SK-N-MC (cell line): ENCODE results near the gene CD59.

Experiments
- DNase-seq: peaks from one replicate; pipeline ENCODE4 v3.0.0-alpha.2; 2011; ENCODE audit warnings: low read depth, low spot score
- H3K27ac ChIP-seq: fragments of 200-600 bp; sonication (generic); 2 replicates; pipeline ENCODE4 v1.5.1; 2016; ENCODE audit warnings: mixed run types
- H3K36me3 ChIP-seq: fragments of 200-600 bp; sonication (generic); 2 replicates; pipeline ENCODE4 v1.6.1; 2017; ENCODE audit warnings: antibody characterized with exemption, low read length, mixed read lengths; ENCODE audit not compliant: insufficient read depth
- H3K4me3 ChIP-seq: fragments of 200-600 bp; sonication (generic); 2 replicates; pipeline ENCODE4 v1.5.1; 2016
- H3K9ac ChIP-seq: fragments of 200-600 bp; sonication (generic); 2 replicates; pipeline ENCODE4 v1.8.0; 2017; ENCODE audit warnings: mixed run types, mixed read lengths; ENCODE audit not compliant: insufficient read length
- H3K9me3 ChIP-seq: fragments of 200-600 bp; sonication (generic); 2 replicates; pipeline ENCODE4 v1.6.1; 2017; ENCODE audit warnings: low read depth, mild to moderate bottlenecking, antibody characterized with exemption, low read length, moderate library complexity, mixed read lengths
- EZH2 ChIP-seq: fragments of 200-600 bp; sonication (generic); IDR thresholded peaks from one replicate; pipeline ENCODE4 v1.6.1; 2017; ENCODE audit warnings: antibody characterized with exemption
- FOXP2 ChIP-seq: optimal IDR thresholded peaks from 2 replicates; pipeline ENCODE3; 2011; ENCODE audit warnings: mild to moderate bottlenecking, moderate library complexity; ENCODE audit not compliant: insufficient read depth; ENCODE audit errors: extremely low read length, control extremely low read depth
- POLR2AphosphoS5 ChIP-seq: IDR thresholded peaks from 2 replicates; pipeline ENCODE4 v1.6.1; 2012; ENCODE audit warnings: mild to moderate bottlenecking, low read depth, low read length, borderline replicate concordance

Gene CD59

DNA sequence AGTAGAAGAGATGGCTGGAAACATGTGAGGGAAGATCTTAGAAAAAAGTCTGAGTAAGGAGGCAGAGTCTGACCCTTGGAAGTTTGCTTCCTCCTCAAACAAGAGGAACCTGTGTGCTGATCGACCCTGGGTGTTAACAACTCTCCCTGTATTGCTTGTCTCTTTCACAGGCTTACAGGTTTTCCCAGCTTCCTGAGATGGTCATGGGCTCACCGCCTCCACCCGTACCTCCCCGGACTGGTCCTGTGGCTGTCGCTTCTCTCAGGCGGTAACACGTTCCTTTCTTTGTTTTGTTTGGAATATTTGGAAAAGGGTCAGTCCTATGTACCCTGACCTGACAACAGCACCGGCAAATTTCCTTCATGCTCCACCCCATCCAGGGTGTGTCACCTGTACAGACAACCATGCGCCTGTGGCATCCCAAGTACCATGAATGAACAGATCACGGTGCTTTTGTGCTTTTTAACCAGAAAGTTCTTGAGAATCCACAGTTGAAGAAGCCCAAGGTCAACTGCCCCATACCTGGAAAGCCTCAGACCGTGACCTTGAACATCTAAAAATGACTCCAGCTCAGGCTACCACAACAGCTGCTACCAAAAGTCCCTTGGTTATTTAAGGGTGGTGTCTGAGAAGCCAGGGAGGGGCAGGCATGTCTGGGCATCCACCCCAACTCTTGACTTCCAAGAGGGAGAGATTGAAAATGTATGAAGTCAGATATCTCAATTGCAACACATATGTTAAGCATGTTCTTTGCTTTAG lies 80.2 kb downstream of the CD59 start:
- no peak overlapping the region for H3K9ac ChIP-seq
- no peaks in the 10 kb centered on the region for H3K9me3 ChIP-seq
- H3K4me3 ChIP-seq, result no peak overlapping the region
- H3K27ac ChIP-seq, result no peak overlapping the region
- H3K36me3 ChIP-seq, result no peaks in the 10 kb centered on the region
- TF ChIP-seq FOXP2, result no peak
- no peak for TF ChIP-seq POLR2AphosphoS5
- TF ChIP-seq EZH2, result no peak
- DNase-seq, result no peak

DNA sequence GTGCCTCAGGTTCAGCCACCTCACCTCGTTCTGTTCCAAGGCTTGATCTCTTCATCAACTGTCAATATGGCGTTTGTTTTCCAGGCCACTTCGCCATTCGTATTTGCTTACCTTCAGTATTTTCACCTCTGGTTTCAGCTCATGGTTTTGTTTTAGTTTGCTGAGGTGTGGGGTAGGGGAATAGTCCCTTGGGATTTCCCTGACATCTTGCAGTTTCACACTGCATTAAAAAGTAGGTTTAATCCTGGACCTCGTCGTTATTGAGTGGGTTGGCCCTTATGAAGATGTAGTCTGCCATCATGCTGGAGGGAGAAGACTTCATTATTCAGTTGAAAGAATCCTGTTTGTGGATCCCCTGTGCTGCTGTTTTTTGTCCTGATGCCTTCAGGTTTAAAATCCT lies 81.6 kb downstream of the CD59 start:
- no peak overlapping the region for H3K4me3 ChIP-seq
- no peak for DNase-seq
- no peak overlapping the region for H3K27ac ChIP-seq
- TF ChIP-seq FOXP2, result no peak
- no peak for TF ChIP-seq EZH2
- no peak for TF ChIP-seq POLR2AphosphoS5
- no peak overlapping the region for H3K9ac ChIP-seq
- H3K9me3 ChIP-seq, result no peaks in the 10 kb centered on the region
- H3K36me3 ChIP-seq, result no peaks in the 10 kb centered on the region
